G401 (cell line): ENCODE data around the gene NXPE2. TPM values are rescaled to one million over a fixed set of nuclear protein-coding genes. Genes with fewer than 3 reads are reported as not detected.

Source experiments
- DNase-seq: peaks from one replicate; pipeline ENCODE4 v3.0.0-alpha.2; 2015; ENCODE audit warnings: low spot score
- in situ Hi-C: cut with HindIII; loops from 2 replicates; pipeline ENCODE4 v1.10.0; 2016; ENCODE audit warnings: low sequenced_read_pairs, mixed read lengths
- total RNA-seq: library from RNA; depleted of rRNA; stranded (reverse); fragments of >200 nt; shearing (Covaris generic); gene quantifications from 2 replicates; pipeline ENCODE4 v1.2.3, GENCODE V29; 2014; rRNA removed

NXPE2 gene
- total RNA-seq, 1 experiment from 2014 or later = 0.07 TPM

GRCh38 chr11:114725623-114726022, 47.3 kb downstream of the NXPE2 start:
- DNase-seq = no peak
- in situ Hi-C loops = no loop called here

GRCh38 chr11:114736806-114737205, 58.5 kb downstream of the NXPE2 start:
- in situ Hi-C loops = no loop called here
- no peak for DNase-seq

- DNase-seq = peak; percentile 77
- in situ Hi-C loops = no loop called here
These were observed 60.6 kb downstream of the NXPE2 start for GRCh38 chr11:114738954-114739353.

- in situ Hi-C loops = no loop called here
- DNase-seq = no peak
These were observed 66.9 kb downstream of the NXPE2 start for GRCh38 chr11:114745150-114745671.

GRCh38 chr11:114746013-114746412, 67.7 kb downstream of the NXPE2 start:
- in situ Hi-C loops = no loop called here
- DNase-seq = no peak

Other genes with a start within 250 kb of the NXPE2 start
- 82.0 and 90.8 TPM in 2 replicates for gene REXO2, start 239.1 kb upstream of the NXPE2 start, total RNA-seq
- not detected in 2 replicates for gene NXPE1, start 118.6 kb upstream of the NXPE2 start, total RNA-seq
- not detected in 2 replicates for gene NXPE4, start 82.7 kb upstream of the NXPE2 start, total RNA-seq